ENCODE measurements around the gene IGFBP2. TPM values are rescaled to one million over a fixed set of nuclear protein-coding genes. Genes with fewer than 3 reads are reported as not detected.
A peak's percentile ranks its signal among the peaks of the same experiment; 100 is the strongest.

The IGFBP2 gene
- total and polyA plus RNA-seq, 9 of the 15 experiments (the other 6 are each of a cell fraction or from before 2014, with no cell fraction given), result 0.93 TPM; not detected in 8

GRCh38 chr2:216677439-216678097 is 44.3 kb downstream of the IGFBP2 start:
- TF ChIP-seq SRSF7 (optimal IDR thresholded peaks at IDR 0.05; ENCODE audit: low read depth, low read length) (no peak), RBFOX2 (IDR thresholded peaks at IDR 0.05; ENCODE audit: low read depth, low read length) (no peak), ZNF282 (CRISPR knock-in tag; IDR thresholded peaks at IDR 0.05) (no peak), PBX2 (CRISPR knock-in tag; IDR thresholded peaks at IDR 0.05; ENCODE audit: low read depth) (no peak), PBX2 (tag; conservative IDR thresholded peaks at IDR 0.05; ENCODE audit: low read depth) (no peak), PHF21A (IDR thresholded peaks at IDR 0.05; ENCODE audit: borderline replicate concordance, low read depth) (no peak), KDM1A (IDR thresholded peaks at IDR 0.05) (no peak), TCF15 (CRISPR knock-in tag; IDR thresholded peaks at IDR 0.05) (no peak)
- TF ChIP-seq, protein P1, sequence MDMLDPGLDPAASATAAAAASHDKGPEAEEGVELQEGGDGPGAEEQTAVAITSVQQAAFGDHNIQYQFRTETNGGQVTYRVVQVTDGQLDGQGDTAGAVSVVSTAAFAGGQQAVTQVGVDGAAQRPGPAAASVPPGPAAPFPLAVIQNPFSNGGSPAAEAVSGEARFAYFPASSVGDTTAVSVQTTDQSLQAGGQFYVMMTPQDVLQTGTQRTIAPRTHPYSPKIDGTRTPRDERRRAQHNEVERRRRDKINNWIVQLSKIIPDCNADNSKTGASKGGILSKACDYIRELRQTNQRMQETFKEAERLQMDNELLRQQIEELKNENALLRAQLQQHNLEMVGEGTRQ (CRISPR knock-in tag; IDR thresholded peaks at IDR 0.05), result peak; percentile 39; the same call in 1 of the 2 replicates
- H3K9me1 ChIP-seq (ENCODE audit: control insufficient read depth, insufficient read depth, low read length), result no peaks in the 10 kb centered on the region
- FAIRE-seq (no peak), ATAC-seq (no peak), DNase-seq (ENCODE audit: extremely low read depth in 1 of 4, low spot score in 3 of 4) (no peak)
- H3K36me3 ChIP-seq (ENCODE audit: control insufficient read depth, insufficient read depth, low read length), result no peaks in the 10 kb centered on the region
- no peak overlapping the region for H2AFZ ChIP-seq (ENCODE audit: low read depth, low read length)
- ChIA-PET POLR2A (no interaction called here), CTCF (ENCODE audit: low intra/inter-chr PET ratio) (no interaction called here)
- H3K9ac ChIP-seq (ENCODE audit: insufficient read depth in 1 of 2, low read depth in 2 of 2, low read length in 2 of 2), result no peak overlapping the region
- intact Hi-C loops (cut with micrococcal nuclease), result no loop called here
- H3K9me3 ChIP-seq (replicated peaks; ENCODE audit: control insufficient read depth, insufficient read depth, low read depth, low read length), result no peaks in the 10 kb centered on the region
- H3K79me2 ChIP-seq (ENCODE audit: control insufficient read depth, insufficient read depth, low read length), result no peaks in the 10 kb centered on the region
- H3K27ac ChIP-seq (ENCODE audit: extremely low read depth, low read depth, low read length), result no peak overlapping the region
- 43% methylated on average over 8 of the region's 9 CpGs for WGBS (ENCODE audit: insufficient coverage, low coverage, missing lambda C conversion rate)
- no peaks in the 10 kb centered on the region for H4K20me1 ChIP-seq (replicated peaks; ENCODE audit: control insufficient read depth, insufficient read depth, low read length)
- BruUV-seq (replicated peaks), result no TSS peak
- no peak overlapping the region for H3K4me2 ChIP-seq (ENCODE audit: insufficient read depth, low read length)
- no peak overlapping the region for H3K4me3 ChIP-seq
- peaks cover 13 to 14% of the 10 kb centered on the region in 2 experiments for H3K4me1 ChIP-seq (replicated peaks in 1 of 2; ENCODE audit: control insufficient read depth in 2 of 2, insufficient read depth in 2 of 2, low read length in 2 of 2)
- H3K27me3 ChIP-seq (ENCODE audit: control insufficient read depth in 2 of 2, insufficient read depth in 2 of 2, low read length in 2 of 2), result peaks cover 0 to 30% of the 10 kb centered on the region in 2 experiments; a peak in 2 of 5 replicates
- in situ Hi-C loops (cut with MboI), result loop anchor here (25.0 kb wide), 1 partner anchor 1035 kb away; no protein-coding TSS in a partner anchor
